Stromal cell of bone marrow (primary cell): ENCODE results near the gene HSD17B11.
"Not testable (repeated sequence)": the region's sequence is repeated elsewhere in the genome, so short reads cannot be mapped to it uniquely, and the experiment has no call there.

Source experiments
- DNase-seq: peaks from one replicate; pipeline ENCODE4 v3.0.0-alpha.2; 2012; ENCODE audit warnings: low read depth

HSD17B11 gene, protein sequence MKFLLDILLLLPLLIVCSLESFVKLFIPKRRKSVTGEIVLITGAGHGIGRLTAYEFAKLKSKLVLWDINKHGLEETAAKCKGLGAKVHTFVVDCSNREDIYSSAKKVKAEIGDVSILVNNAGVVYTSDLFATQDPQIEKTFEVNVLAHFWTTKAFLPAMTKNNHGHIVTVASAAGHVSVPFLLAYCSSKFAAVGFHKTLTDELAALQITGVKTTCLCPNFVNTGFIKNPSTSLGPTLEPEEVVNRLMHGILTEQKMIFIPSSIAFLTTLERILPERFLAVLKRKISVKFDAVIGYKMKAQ

DNA sequence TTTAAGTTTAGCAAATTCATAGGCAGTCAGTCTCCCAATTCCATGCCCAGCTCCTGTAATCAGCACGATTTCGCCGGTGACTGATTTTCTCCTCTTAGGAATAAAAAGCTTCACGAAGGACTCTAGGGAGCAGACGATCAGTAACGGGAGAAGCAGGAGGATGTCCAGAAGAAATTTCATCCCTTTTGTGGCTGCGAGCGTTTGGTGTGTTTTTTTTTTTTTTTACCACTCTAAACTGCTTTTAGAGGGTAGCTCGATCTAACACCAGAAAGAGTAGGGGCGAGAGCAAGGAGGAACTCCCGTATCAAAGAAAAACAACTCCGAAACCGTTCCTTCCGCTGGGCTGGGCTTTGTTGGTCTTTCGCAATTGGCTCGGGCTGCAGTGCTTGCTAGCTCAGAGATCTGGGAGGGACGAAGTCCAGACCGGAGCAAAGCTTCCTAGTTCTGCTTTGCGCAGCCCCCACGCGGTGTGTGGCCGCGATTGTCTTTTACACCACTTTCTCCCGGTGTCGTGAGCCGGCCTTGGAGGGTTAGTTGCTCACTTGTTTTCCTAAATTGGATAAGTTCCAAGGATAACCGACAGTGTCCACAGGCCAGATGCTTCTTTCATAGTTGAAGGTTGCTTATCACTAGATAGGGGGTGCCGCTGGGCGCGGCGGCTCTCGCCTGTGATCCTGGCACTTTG is at the start of gene HSD17B11:
TSS of gene HSD17B11 (minus strand) at position 298 of the 685 bp plus-strand sequence. CDS start at position 180, 118 bp downstream.
- DNase-seq, result peak; percentile 85

GRCh38 chr4:87433342-87433741 is 42.4 kb upstream of the HSD17B11 start:
- no peak for DNase-seq

GRCh38 chr4:87430038-87430437 is 39.0 kb upstream of the HSD17B11 start:
- no peak for DNase-seq

DNA sequence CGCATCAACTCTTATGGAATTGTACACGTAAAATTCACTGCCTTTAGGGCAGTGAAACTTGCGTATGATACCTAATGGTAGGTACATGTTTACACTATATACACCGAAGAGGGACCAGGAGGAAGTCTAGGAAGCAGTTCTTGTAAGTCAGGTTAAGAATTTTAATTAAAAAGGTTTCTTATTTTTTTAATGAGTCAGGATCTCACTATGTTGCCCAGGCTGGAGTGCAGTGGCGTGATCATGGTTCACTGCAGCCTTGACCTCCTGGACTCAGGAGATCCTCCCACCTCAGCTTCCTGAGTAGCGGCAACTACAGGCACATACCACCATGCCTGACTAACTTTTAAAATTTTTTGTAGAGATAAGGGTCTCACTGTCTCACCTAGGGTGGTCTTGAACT is 38.0 kb upstream of the HSD17B11 start:
- no peak for DNase-seq

GRCh38 chr4:87427518-87427868 is 36.5 kb upstream of the HSD17B11 start:
- DNase-seq, result no peak

DNA sequence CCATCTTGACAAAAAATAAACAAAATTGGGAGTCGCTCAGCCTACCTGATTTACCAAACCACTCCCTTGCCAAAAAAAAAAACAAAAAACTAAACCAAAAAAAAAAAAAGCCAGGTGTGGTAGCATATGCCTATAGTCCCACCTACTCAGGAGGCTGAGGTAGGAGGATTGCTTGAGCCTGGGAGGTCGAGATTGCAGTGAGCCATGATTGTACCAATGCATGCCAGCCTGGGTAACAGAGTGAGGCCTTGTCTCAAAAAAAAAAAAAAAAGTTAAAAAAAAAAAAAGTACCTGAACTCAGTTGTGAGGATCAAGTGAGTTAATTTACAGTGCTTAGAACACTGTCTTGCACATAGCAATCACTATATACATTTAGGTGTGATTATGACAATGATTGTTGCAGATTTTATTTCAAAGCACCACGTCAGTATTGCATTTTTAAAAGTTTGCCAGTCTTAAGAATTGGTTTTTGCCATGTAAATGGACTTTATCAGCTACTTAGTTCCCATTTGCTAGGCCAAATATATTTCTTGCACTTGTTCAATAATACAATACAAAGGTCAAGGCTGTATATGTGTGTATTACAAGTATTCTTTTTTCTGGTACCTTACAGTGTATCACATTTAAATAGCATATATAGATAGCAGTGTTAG is 36.0 kb upstream of the HSD17B11 start:
- DNase-seq, result no peak

DNA sequence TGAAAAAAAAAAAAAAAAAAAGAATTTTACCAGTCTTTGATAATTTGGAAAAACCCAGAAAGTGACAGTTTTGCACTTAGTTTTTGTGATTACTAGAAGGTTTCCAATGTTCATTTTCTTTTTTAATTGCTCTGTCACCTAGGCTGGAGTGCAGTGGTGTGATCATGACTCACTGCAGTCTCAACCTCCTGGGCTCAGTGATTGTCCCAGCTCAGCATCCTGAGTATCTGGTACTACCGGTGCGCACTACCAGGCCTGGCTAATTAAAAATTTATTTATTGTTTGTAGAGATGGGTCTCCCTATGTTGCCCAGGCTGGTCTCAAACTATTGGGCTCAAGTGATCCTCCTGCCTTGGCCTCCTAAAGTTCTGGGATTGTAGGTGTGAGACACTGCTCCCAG is 34.7 kb upstream of the HSD17B11 start:
- DNase-seq, result no peak

GRCh38 chr4:87424099-87424543 is 33.1 kb upstream of the HSD17B11 start:
- not testable (repeated sequence) for DNase-seq

GRCh38 chr4:87423317-87424098 is 32.5 kb upstream of the HSD17B11 start:
- no peak for DNase-seq

DNA sequence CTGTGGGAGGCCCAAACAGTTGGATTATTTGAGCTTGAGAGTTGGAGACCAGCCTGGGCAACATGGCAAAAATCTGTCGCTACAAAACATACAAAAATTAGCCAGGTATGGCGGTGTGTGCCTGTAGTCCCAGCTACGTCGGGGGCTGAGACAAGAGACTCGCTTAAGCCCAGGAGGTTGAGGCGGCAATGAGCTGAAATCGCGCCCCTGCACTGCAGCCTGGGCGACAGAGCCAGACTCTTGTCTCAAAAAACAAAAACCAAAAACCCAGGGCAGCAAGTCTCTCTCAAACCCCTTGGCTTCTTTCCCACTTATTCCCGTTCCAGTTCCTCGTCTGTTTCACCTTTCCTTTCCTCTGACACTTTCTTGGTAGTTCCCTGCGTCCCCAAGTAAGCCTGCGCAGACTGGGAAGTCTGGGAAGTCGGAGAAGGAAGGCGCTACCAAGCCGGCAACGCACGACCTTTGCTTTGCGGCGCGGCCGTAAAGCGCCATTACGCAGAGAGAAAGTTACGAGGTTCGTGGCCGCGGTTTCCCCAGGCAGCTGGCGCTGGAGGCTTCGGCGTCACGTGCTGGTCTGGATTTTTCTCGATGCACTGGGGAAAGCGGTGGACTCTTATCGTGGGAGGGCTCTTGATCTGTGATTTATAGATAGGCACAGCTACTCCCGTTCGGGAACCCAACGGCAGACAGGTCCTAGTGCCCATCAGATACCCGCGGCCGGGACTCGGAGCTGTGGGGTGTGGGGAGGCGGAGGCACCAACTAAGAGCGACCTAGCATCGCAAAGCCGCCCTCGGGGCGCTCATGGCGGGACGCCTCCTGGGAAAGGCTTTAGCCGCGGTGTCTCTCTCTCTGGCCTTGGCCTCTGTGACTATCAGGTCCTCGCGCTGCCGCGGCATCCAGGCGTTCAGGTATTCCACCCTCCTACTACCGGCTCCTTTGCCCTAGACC is 31.4 kb upstream of the HSD17B11 start, which contains the start of gene NUDT9:
TSS of gene NUDT9 (plus strand) at position 470 of the 949 bp plus-strand sequence. CDS start at position 803, 333 bp downstream.
- DNase-seq, result peak; percentile 95

GRCh38 chr4:87420276-87420830 is 29.4 kb upstream of the HSD17B11 start:
- no peak for DNase-seq

DNA sequence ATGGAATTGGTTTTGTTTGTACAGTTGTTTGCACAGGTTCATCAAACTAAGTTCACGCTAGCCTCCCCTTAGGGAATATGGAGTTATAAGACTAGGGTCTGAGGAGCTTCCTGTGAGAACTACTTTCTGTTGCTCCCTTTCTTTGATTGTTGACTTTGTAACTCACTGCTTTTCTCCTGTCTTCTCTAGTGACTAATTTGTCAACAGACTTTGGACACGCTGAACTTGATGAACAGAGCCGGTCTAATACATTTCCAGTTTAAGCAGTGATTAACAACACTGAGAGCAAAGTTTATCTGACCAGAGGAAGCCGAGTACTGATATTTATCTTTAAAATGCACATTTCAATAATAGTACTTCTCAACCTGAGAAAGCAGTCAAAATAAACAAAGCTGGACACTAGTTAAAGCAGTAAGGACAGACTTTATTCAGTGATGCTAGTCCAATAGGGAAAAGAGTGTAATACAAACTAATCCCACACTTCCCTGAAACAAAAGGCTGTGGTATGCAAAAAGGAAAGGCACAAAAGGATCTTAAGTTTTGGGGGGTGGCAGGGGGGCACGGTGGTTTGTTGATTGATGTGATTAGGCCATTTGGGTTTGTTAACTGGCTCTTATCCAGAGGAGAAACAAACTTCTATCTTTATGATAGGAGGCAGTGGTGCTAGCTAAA is 28.7 kb upstream of the HSD17B11 start:
- no peak for DNase-seq

GRCh38 chr4:87418410-87418809 is 27.4 kb upstream of the HSD17B11 start:
- DNase-seq, result not testable (repeated sequence)

- DNase-seq, result no peak
Observed at GRCh38 chr4:87416965-87417364, 26.0 kb upstream of the HSD17B11 start.

DNA sequence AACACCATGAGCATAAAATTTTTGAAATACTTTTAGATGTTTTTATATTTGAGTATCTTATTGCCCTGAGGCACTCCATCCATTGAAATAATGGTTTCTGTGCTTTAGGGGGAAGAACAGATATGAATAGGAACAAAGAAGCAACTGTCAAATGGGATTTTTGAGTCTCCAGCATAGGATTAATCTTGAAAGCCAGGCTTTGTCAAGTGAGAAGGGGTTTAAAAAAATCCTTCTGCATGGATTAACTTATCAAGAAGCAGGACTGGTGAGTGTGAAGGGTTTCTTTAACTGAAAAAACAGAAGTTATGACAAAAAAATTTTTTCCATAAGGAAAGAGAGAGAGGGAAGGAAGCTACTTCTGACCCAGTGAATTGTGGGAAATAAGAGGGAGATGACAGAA is 23.8 kb upstream of the HSD17B11 start:
- no peak for DNase-seq

DNA sequence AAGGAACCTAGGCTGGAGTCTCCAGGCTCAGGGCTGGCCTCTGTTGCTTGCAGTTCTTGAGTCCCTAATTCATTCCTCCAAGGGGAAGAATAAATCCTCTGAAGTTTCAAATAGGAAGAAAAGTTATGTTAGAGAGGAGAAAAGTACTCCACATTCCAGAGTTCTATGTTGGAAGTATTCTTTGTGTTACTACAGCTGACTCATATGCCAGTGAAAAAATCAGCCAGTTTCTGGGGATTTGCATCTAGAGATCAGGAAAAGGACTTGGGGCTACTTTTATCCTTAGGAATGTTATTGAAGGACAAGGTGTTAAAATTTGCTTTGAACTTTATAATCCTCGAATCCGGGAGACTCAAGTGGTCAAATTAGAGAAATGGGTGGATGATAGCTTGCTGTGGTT is 19.7 kb upstream of the HSD17B11 start:
- DNase-seq, result no peak

DNA sequence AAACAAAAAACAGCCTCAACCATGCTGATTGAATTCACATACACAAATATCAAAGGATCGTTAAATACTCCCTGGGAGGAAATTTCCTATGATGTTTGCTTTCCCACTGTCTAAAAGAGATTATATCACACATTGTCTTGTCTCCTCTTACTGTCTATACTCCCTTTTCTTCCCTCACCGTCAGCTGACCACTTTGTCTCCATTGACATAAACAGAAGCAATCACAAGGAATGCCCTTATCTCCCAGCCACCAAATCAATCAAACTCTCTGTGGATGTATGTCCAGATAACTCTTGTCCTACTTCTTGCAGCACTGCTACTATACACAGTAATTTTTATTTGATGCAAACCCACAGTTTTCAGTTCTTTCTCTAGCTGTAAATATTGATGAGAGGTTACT is 19.2 kb upstream of the HSD17B11 start:
- no peak for DNase-seq

- DNase-seq, result no peak
Observed at GRCh38 chr4:87409420-87409939, 18.5 kb upstream of the HSD17B11 start.

GRCh38 chr4:87406902-87407301 is 15.9 kb upstream of the HSD17B11 start:
- not testable (repeated sequence) for DNase-seq

GRCh38 chr4:87406462-87406861 is 15.5 kb upstream of the HSD17B11 start:
- DNase-seq, result no peak
